GM12878 (cell line): Measurements from ENCODE around the gene PTH. TPM values are rescaled to one million over a fixed set of nuclear protein-coding genes. Genes with fewer than 3 reads are reported as not detected.

ENCODE experiments used
- ATAC-seq: fragments of 200-7000 bp; cut with Tn5 transposase; 3 replicates; pipeline ENCODE4 v1.9.1; 2020; ENCODE audit warnings: mild to moderate bottlenecking, moderate library complexity
- BruUV-seq: library from RNA; stranded (reverse); fragments of 400-500 nt; replicated peaks from 2 replicates; lab custom pipeline; 2021; lab: Mats Ljungman, UMichigan
- CTCF ChIA-PET: fragments of 300-600 bp; sonication (Branson Sonifier 250); formaldehyde crosslinking; extraction: SDS; loops from one replicate; lab custom pipeline; 2021; ENCODE audit warnings: inconsistent platforms; lab: Yijun Ruan, JAX
- POLR2A ChIA-PET: fragments of 350-600 bp; formaldehyde crosslinking; extraction: SDS; loops from one replicate; lab custom pipeline; 2021; ENCODE audit warnings: inconsistent platforms; lab: Charles Lee
- RAD21 ChIA-PET: fragments of 300-600 bp; sonication (Branson Sonifier 250); formaldehyde crosslinking; loops from one replicate; lab custom pipeline; 2023; ENCODE audit warnings: antibody characterized with exemption; ENCODE audit not compliant: unreplicated experiment; lab: Charles Lee
- SMC1A ChIA-PET: fragments of 300-600 bp; sonication (Branson Sonifier 250); formaldehyde crosslinking; loops from one replicate; lab custom pipeline; 2023; ENCODE audit not compliant: unreplicated experiment, uncharacterized antibody; lab: Charles Lee
- DNase-seq: peaks from one replicate; pipeline ENCODE4 v3.0.0-alpha.2; 2011; ENCODE audit warnings: low read depth, low spot score
- FAIRE-seq: peaks from 3 replicates; lab custom pipeline; 2011; peaks lifted over from hg19 to GRCh38; lab: Jason Lieb, UNC
- H2AFZ ChIP-seq: 2 replicates; pipeline ENCODE4 v1.6.0; 2011; ENCODE audit warnings: low read depth, low read length, control low read depth; ENCODE audit not compliant: control insufficient read depth
- H3K27ac ChIP-seq: 2 replicates; pipeline ENCODE4 v1.5.1; 2011; ENCODE audit warnings: control low read depth; ENCODE audit not compliant: control insufficient read depth, insufficient read depth
- H3K27me3 ChIP-seq, 2 experiments: replicated peaks in 1 of 2; 2 replicates each; pipeline versions ENCODE4 v1.6.0 to v1.6.1; 2011; ENCODE audit warnings: low read length in 1 of 2; ENCODE audit not compliant: control insufficient read depth in 2 of 2, insufficient read depth in 2 of 2
- H3K36me3 ChIP-seq, 2 experiments: 2 replicates each; pipeline ENCODE4 v1.5.1; 2011; ENCODE audit warnings: low read length in 1 of 2; ENCODE audit not compliant: control insufficient read depth in 2 of 2, insufficient read depth in 2 of 2
- H3K4me1 ChIP-seq: 2 replicates; pipeline ENCODE4 v1.6.1; 2011; ENCODE audit warnings: mild to moderate bottlenecking, low read length, moderate library complexity, mixed read lengths; ENCODE audit not compliant: control insufficient read depth, insufficient read depth
- H3K4me2 ChIP-seq: 2 replicates; pipeline ENCODE4 v1.6.0; 2011; ENCODE audit warnings: control low read depth; ENCODE audit not compliant: control insufficient read depth, insufficient read depth
- H3K4me3 ChIP-seq: fragments of 200-600 bp; sonication (generic); 2 replicates; pipeline ENCODE4 v1.5.1; 2016
- H3K79me2 ChIP-seq: 2 replicates; pipeline ENCODE4 v1.6.0; 2011; ENCODE audit warnings: low read length; ENCODE audit not compliant: control insufficient read depth, insufficient read depth
- H3K9ac ChIP-seq: 2 replicates; pipeline ENCODE4 v1.8.0; 2011; ENCODE audit warnings: low read length, control low read depth, mixed read lengths; ENCODE audit not compliant: control insufficient read depth, insufficient read depth
- H3K9me3 ChIP-seq: replicated peaks from 3 replicates; pipeline ENCODE4 v1.5.1; 2011; ENCODE audit warnings: mild to moderate bottlenecking, low read length; ENCODE audit not compliant: control insufficient read depth, insufficient read depth
- H4K20me1 ChIP-seq: 2 replicates; pipeline ENCODE4 v1.6.0; 2011; ENCODE audit not compliant: control insufficient read depth, insufficient read depth
- CEBPZ ChIP-seq: fragments of 150-350 bp; IDR thresholded peaks from 2 replicates; pipeline ENCODE4 v1.6.1; 2016; ENCODE audit warnings: low read depth, low read length
- JUND ChIP-seq: IDR thresholded peaks from 2 replicates; pipeline ENCODE4 v1.6.1; 2012; ENCODE audit warnings: low read depth, mild to moderate bottlenecking, low read length, improper control_type of control experiment, moderate library complexity
- PML ChIP-seq: IDR thresholded peaks from 2 replicates; pipeline ENCODE4 v1.6.1; 2012; ENCODE audit warnings: low read length, inconsistent platforms
- SMAD5 ChIP-seq: IDR thresholded peaks from 2 replicates; pipeline ENCODE4 v1.6.1; 2016; ENCODE audit warnings: antibody characterized with exemption, low read depth
- SRF ChIP-seq, 2 experiments: IDR thresholded peaks; 2 replicates each; pipeline ENCODE4 v1.6.1; 2011; ENCODE audit warnings: low read depth in 2 of 2, low read length in 2 of 2, mild to moderate bottlenecking in 1 of 2, moderate library complexity in 1 of 2
- ZBTB33 ChIP-seq: fragments of 450-650 bp; IDR thresholded peaks from 2 replicates; pipeline ENCODE4 v1.6.1; 2017; ENCODE audit warnings: mild to moderate bottlenecking
- WGBS: methylation state at CpG from one replicate; pipeline ENCODE4 v1.1.6; 2016; ENCODE audit warnings: low lambda C conversion rate; ENCODE audit not compliant: insufficient replicate concordance, insufficient coverage; ENCODE audit errors: missing lambda C conversion rate; 5-methylcytosine and 5-hydroxymethylcytosine counted together
- in situ Hi-C: fragments of 300-500 bp; cut with MboI; formaldehyde crosslinking; loops from 9 replicates; pipeline ENCODE4 v1.14.3; 2018; ENCODE audit warnings: mixed read lengths
- intact Hi-C: fragments of 100-400 bp; cut with micrococcal nuclease; formaldehyde crosslinking; loops from one replicate; pipeline ENCODE4 v1.14.2; 2022; ENCODE audit not compliant: unreplicated experiment
- polyA plus RNA-seq, 11 experiments: library from polyadenylated mRNA; depleted of rRNA in 4 of 11; unstranded in 6 of 11; stranded (reverse) in 5 of 11; fragments of >200 nt; fragmentation: Nextera tagmentation in 4 of 11; fragmentation: Illumina TruSeq in 1 of 11; extraction: Ambion mirVana in 4 of 11; extraction: Trizol in 1 of 11; gene quantifications; 1 replicate in 1 of 11; 2 replicates in 10 of 11; pipeline versions ENCODE4 v1.2.1 to v1.2.3, GENCODE V29; 2011 to 2016; ENCODE audit warnings: inconsistent platforms in 2 of 11, missing spikeins in 2 of 11, low read depth in 1 of 11
- total RNA-seq, 4 experiments: library from RNA; depleted of rRNA in 3 of 4; stranded (reverse); fragments of >200 nt in 3 of 4; fragmentation: Illumina TruSeq in 1 of 4; extraction: Trizol in 1 of 4; gene quantifications; 2 replicates each; pipeline versions ENCODE4 v1.2.1 to v1.2.3, GENCODE V29; 2013 to 2021

PTH gene
- total and polyA plus RNA-seq, 10 of the 15 experiments (the other 5 are each of a cell fraction or from before 2014, with no cell fraction given) = not detected

- RAD21 ChIA-PET = no interaction called here
- no peak for FAIRE-seq
Observed at GRCh38 chr11:13475091-13475490, 20.7 kb downstream of the PTH start.

More at GRCh38 chr11:13475091-13475490, 20.7 kb downstream of the PTH start:
- DNase-seq = no peak
- Histone ChIP-seq H4K20me1 (no peaks in the 10 kb centered on the region), H3K4me1 (no peaks in the 10 kb centered on the region), H3K36me3 (no peaks in the 10 kb centered on the region), H2AFZ (no peak overlapping the region), H3K4me2 (no peak overlapping the region), H3K27me3 (no peaks in the 10 kb centered on the region), H3K27ac (no peak overlapping the region), H3K79me2 (no peaks in the 10 kb centered on the region), H3K9me3 (no peaks in the 10 kb centered on the region), H3K9ac (no peak overlapping the region), H3K4me3 (no peak overlapping the region)
- no TSS peak for BruUV-seq
- ChIA-PET CTCF (interaction anchor here (1.4 to 2.6 kb wide), 2 partner anchors 9 to 11 kb away, joined by 5 to 11 read pairs; partner anchors contain the start of gene BTBD10), POLR2A (no interaction called here), SMC1A (no interaction called here)
- WGBS = 47% methylated on average over 3 of the region's 3 CpGs
- in situ Hi-C loops (no loop called here), intact Hi-C loops (no loop called here)
- TF ChIP-seq PML (no peak), CEBPZ (no peak), SMAD5 (no peak), SRF (IDR thresholded peaks at IDR 0.05; ENCODE audit: low read depth in 2 of 2, low read length in 2 of 2) (no peak), JUND (no peak), ZBTB33 (no peak)
- no peak for ATAC-seq
